Cortex of kidney (tissue), 1 donor: ENCODE results near the gene PCSK2.

Experiments
- DNase-seq: peaks from one replicate; lab custom pipeline; 2025; lab: John Stamatoyannopoulos, UW

The PCSK2 gene

GRCh38 chr20:17480696-17481095 lies 253.9 kb downstream of the PCSK2 start:
- DNase-seq = no peak

- DNase-seq = no peak
These were observed 254.8 kb downstream of the PCSK2 start for GRCh38 chr20:17481661-17482060.

- no peak for DNase-seq
These were observed 255.7 kb downstream of the PCSK2 start for GRCh38 chr20:17482536-17482935.

GRCh38 chr20:17485017-17485416 lies 258.2 kb downstream of the PCSK2 start:
- DNase-seq = no peak

GRCh38 chr20:17488916-17489600 lies 262.2 kb downstream of the PCSK2 start:
- DNase-seq = no peak

DNA sequence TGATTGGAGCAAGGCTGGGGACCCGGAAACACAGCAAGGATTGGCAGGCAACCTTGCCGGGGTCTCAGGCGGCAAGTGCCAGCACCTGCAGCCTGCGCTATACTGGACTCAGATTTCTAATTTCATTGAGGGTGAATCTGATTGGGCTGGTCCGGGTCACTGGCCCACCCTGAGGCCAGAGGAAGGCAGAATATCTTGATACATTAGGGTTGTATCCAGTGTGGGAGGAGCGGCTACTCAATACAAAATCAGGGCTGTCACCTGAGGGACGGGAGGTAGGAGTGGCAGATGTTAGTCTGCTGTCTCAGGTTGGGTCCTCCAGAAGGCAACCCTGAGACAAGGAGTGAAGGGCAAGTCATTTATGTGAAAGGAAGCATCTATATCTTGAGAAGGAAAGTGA lies 263.7 kb downstream of the PCSK2 start:
- no peak for DNase-seq

DNA sequence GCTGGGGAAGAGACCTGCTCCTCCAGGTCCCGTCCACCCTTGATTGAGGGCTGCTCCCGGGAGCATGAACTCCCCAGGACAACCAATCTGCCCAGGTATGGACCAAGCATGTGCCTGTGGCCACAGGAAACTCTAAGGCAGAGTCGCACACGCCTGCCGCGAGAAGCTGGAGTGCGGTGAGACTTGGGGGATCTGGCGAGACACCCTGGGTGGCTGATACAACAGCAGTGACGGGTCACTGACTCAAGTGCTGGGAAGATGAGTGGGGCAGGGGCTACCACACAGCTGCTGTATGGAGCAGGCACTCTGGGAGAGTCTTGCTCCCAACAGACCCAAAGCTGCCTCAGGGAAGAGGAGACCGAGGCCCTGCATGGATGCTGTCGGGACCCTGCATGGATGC lies 264.2 kb downstream of the PCSK2 start:
- DNase-seq = no peak

DNA sequence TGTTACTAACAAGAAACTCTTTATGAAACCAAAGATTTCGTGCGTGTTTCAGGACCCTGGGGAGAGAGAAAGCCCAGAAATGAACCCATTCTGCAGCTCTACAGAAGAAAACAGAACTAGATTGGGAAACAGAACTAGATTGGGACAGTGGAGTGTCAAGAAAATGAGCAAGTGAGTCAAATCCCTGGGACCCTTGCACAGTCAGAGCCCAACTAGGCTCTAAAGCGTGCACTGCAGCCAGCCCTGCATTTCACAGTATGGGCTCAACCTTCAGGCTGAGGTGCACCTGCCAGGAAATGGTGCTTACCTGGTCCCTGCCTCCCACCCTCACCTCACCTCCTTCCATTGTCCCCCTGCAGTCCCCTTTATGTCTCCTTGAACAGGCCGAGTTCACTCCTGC lies 264.6 kb downstream of the PCSK2 start:
- DNase-seq = no peak

DNA sequence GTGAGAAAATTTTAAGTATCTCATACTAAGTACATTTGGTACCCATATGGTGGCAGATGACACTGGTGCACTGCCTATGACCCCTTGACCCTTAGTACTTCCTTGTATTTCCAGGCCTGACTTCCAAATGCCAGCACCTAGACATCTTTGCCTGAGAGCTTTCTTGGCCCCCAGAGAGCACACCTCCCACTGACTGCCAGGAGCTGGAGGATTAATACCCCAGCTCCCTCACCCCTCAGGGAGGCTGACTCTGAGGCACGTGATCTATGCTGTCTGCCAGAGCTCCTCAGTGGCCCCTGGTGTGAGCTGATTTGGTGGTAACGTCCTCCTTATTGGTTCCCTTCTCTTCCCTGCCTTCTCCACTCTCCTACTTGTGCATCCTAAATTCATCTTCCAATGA lies 266.3 kb downstream of the PCSK2 start:
- DNase-seq = no peak

- no peak for DNase-seq
These were observed 267.4 kb downstream of the PCSK2 start for GRCh38 chr20:17494201-17494600.

DNA sequence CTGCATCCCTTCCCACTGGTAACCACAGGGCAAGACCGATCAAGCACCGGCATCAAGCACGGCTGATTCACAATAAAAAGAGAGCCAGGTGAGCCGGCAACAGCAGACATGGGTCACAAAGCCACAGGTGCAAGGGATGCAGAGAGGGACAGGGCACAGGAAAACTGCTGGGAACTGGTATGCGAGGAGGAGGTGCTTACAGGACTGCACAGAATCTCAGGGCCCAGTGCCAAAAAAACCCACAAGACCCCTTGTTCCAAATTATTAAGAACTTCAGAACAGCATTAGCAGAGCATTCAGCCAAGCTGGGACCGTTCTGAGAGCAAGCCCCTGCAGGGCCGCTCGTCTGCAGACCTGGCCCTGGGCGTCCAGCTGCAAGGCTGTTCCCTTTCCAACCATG lies 269.0 kb downstream of the PCSK2 start:
- DNase-seq = no peak

DNA sequence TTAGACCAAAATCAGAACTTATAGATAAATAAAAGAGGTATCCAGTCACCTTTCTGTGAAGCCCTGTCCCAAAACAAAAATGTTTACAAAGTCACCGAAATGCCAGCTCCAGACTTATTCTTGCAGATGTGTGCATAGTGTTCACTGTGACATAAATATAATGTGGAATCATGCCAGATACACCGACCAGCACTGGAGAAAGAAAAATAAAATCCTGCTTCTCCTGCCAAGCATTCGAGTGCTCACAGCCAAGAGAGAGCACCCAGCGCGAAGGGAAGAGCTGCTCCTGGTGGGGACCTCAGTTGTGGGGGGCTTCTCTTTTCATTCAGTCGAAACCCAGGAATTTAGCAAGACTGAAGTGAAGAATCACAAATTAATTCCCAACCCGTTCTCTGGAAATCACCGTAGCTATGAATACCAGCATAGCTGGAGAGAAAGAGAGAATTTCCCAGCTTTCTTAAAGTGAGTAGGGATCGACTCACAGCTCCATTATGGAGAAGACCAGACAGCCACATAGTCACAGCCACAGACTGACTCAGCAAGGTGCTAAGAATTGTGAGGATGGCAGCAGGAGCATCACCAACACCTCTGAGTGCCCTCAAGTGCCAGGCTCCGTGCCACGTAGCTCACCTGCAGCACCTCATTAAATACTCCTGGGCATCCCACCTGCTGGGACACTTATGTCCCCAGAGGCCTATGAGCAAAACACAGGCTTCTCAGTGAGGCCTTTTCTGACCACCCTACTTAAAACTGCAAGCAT lies 271.2 kb downstream of the PCSK2 start:
- no peak for DNase-seq

DNA sequence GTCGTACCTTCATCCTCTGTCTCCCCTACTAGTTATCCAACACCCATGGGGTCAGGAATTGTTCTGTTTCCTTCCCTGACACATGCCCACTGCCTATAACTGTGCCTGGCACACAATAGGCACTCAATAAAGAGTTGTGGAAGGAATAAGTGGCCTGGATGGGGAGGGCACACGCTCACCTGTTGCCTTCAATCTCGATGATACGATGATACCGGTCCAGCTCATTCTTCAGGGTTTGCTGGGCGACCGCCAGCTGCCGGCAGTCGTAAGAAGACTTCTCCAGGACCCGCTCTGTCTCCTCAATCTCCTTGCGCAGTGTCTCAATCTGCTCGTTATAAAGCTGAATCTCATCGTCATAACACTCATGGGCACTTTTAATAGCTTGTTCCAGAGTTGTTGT lies 271.8 kb downstream of the PCSK2 start:
- no peak for DNase-seq

DNA sequence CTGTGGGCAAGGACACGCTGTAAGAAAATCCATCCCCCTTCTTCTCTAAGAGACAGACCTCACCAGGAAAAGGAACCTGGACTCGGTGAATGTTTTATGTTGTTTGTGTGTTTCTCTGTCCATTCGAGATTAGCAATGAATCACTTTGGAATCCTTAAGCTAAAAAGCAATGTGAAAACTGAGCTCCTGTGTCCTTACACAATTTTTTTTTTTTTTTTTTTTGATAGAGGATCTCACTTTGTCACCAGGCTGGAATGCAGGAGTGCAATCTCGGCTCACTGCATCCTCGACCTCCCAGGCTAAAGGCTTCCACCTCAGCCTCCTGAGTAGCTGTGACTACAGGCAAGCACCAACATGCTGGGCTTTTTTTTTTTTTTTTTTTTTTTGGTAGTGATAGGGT lies 272.2 kb downstream of the PCSK2 start:
- no peak for DNase-seq

GRCh38 chr20:17500271-17500670 lies 273.4 kb downstream of the PCSK2 start:
- DNase-seq = no peak

GRCh38 chr20:17500826-17501225 lies 274.0 kb downstream of the PCSK2 start:
- no peak for DNase-seq

DNA sequence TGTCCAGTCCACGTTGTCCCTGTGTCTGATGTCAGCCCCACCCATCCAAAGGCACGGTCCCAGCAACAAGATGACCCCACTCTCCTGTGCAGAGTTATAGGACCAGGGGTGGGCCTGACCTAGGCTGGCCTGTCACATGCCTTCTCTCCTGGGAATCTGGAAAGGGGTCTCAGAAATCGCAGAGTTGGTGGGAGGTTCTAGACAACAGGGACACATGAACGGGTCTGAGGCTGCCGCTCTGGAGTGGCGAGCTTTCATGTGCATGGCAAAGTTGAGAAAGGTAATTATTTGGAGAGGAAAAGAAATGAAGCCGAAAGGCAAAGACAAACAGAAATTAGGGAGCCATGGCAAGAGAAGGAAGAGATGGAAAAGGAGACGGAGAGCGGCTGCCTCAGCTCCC lies 274.9 kb downstream of the PCSK2 start:
- DNase-seq = no peak

GRCh38 chr20:17502105-17502504 lies 275.3 kb downstream of the PCSK2 start:
- no peak for DNase-seq

GRCh38 chr20:17503301-17504065 lies 276.6 kb downstream of the PCSK2 start:
- DNase-seq = no peak

GRCh38 chr20:17504066-17504897 lies 277.4 kb downstream of the PCSK2 start:
- no peak for DNase-seq

- DNase-seq = no peak
These were observed 278.2 kb downstream of the PCSK2 start for GRCh38 chr20:17504898-17505635.
